GM12865 (cell line): ENCODE measurements around the gene MYO10.

ENCODE experiments used
- DNase-seq: peaks from one replicate; pipeline ENCODE4 v3.0.0; 2010; ENCODE audit warnings: low read depth
- H3K4me3 ChIP-seq: 2 replicates; pipeline ENCODE4 v1.5.1; 2011; ENCODE audit warnings: mild to moderate bottlenecking, low read depth, low read length, control low read depth
- TF ChIP-seq, protein P1 (sequence below): IDR thresholded peaks from 2 replicates; pipeline ENCODE4 v1.5.1; 2011; ENCODE audit warnings: low read length, control low read depth, low read depth, inconsistent platforms; ENCODE audit not compliant: insufficient read depth; ENCODE audit errors: missing control alignments

The MYO10 gene

DNA sequence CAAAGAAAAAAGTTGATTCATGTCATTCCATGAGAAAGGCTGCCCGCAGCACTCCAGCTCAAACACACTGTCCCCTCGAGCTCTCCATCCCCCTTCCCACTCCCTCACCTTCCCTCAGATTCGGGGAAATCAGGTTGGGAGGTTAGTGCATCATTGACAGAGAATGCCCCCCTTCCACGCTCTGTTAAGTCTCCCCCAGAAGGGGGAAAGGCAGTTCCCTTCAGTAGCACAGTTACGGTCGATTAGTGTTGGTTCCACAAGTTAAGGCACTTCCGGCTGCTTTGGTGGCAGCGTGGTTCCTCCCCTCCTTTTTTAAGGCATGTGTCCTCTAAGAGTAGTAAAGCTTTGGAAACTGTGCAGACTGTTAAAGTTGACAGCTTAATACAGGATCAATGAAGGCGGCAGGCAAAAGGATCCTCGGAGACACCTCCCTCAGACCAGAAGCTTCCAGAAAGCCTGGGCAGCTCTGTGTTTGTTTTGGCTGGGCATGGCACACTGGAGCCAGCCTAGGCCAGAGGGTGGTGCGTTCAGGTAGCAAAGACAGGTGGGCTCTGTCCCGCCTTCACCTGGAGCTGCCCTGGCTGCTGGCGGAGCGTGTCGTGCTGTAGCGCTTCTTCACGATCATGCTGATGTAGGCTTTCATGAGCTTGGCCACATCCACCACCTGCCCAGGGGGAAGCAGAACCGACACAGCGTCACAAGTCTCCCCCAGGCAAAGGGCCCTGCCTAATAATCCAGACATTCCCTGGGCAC is 269.8 kb downstream of the MYO10 start:
- no peak overlapping the region for H3K4me3 ChIP-seq
- DNase-seq = no peak
- TF ChIP-seq, protein P1, sequence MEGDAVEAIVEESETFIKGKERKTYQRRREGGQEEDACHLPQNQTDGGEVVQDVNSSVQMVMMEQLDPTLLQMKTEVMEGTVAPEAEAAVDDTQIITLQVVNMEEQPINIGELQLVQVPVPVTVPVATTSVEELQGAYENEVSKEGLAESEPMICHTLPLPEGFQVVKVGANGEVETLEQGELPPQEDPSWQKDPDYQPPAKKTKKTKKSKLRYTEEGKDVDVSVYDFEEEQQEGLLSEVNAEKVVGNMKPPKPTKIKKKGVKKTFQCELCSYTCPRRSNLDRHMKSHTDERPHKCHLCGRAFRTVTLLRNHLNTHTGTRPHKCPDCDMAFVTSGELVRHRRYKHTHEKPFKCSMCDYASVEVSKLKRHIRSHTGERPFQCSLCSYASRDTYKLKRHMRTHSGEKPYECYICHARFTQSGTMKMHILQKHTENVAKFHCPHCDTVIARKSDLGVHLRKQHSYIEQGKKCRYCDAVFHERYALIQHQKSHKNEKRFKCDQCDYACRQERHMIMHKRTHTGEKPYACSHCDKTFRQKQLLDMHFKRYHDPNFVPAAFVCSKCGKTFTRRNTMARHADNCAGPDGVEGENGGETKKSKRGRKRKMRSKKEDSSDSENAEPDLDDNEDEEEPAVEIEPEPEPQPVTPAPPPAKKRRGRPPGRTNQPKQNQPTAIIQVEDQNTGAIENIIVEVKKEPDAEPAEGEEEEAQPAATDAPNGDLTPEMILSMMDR = no peak

DNA sequence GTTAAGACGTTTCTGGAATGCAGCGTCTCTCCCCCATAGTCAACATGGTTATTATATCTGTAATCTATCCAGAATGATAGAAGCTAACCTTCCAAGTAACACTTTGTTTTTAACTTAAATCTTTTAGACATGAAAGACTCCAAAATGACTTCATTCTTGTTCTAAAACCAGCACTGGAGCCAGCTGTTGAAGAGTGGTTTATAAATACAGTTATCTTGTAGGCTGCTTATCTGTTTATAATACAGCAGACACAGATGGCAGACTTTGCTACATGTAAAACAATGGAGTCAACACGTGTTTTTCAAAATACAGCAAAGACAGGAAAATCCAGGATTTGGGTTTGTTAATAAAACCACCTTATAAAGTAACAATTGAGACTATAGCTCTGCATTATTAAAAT is 270.5 kb downstream of the MYO10 start:
- TF ChIP-seq, protein P1 = no peak
- H3K4me3 ChIP-seq = no peak overlapping the region
- no peak for DNase-seq

DNA sequence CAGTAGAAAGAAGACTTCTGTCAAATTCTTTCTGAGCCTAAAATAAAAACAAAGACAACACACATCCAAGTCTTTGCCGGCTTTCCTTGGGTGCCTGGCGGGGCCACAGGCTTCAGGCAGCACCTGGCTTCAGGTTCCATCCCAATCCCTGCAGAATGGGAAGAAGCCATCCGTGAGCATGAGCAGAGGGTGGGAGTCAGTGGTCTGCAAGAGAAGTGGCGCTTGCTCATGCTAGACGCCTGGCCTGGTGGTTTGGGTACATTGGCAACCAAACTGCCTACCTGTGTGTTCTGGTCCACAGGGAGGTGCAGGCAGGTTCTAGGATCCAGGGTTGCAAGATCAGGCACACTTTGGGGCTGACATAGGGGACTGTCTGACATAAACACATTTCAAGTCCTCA is 271.7 kb downstream of the MYO10 start:
- TF ChIP-seq, protein P1 = no peak
- no peak for DNase-seq
- no peak overlapping the region for H3K4me3 ChIP-seq

DNA sequence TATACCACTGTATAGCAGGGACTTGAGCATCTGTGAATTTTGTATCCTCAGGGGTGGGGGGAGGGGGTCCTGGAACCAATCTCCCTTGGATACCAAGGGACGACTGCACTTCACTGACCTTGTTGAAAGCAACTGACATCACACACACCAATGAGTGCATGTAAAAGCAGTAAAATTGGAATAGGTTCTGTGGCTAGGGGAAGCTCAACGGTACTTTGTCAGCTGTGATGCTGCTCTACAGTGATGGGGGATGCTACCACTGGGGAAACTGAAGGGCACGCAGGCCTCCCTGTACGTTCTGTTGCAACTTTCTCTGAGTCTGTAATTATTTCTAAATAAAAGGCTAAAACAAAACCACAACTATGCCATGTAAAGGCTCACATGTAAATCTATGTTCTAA is 272.2 kb downstream of the MYO10 start:
- DNase-seq = no peak
- H3K4me3 ChIP-seq = no peak overlapping the region
- TF ChIP-seq, protein P1 = no peak

DNA sequence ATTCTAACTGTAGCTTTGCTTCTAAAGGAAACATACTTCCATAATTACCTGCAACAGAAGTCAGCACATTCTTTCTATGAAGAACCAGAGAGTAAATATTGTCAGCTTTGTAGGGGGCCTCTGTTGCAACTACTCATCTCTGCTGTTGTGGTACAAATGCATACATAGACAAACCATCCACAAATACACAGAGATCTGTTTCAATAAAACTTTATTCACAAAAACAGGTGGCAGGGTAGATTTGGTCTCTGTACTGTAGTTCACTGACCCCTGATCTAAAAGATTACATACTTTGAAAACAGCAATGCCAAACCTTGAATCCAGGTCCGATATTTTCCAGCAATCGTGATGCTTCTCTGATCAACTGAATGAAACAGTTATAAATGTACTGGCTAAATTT is 274.4 kb downstream of the MYO10 start:
- TF ChIP-seq, protein P1 = no peak
- no peak for DNase-seq
- no peak overlapping the region for H3K4me3 ChIP-seq

DNA sequence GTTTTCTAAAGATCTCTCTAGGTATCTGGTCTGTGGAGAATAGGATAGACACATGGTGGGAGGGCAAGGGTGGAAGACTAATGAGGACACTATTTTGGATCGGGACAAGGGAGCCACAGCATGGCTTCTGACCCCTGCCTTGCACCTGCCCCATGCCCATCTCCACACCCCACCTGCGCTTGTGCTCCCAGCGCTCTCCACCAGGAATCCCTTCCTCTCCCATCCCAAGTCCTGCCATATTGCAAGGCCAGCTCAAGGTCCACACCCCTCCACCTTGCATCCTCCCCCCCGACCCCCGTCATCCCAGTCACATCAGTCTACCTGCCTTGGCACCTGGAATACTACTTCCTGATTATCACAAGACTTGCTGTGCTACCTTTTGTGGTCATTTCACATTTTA is 275.1 kb downstream of the MYO10 start:
- TF ChIP-seq, protein P1 = no peak
- DNase-seq = no peak
- no peak overlapping the region for H3K4me3 ChIP-seq

DNA sequence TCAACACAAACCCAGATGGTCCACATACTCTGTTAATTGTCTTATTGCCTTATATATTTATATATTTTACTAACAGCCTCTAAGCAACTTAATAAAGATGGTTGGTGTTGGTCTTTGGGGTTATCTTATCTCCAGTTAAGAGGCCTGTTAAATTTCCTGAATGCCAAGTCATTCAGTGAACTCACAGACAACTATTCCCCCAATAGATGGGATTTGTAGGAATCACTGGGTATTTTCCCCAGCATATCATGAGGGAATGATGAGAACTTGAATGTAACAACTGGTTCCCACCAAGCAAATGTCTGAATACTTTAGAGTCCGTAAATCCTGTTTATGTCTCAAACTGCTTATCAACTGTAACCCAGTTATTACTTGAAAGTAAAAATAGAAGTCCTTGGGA is 276.6 kb downstream of the MYO10 start:
- H3K4me3 ChIP-seq = no peak overlapping the region
- no peak for DNase-seq
- TF ChIP-seq, protein P1 = no peak
